ENCODE data around the gene IL6. TPM values are rescaled to one million over a fixed set of nuclear protein-coding genes. Genes with fewer than 3 reads are reported as not detected.

The IL6 gene
- total and polyA plus RNA-seq, 2 of the 8 experiments (the other 6 are each of a cell fraction or from before 2014, with no cell fraction given): 0.12 to 0.41 TPM

- Histone ChIP-seq H3K4ac (replicated peaks; ENCODE audit: insufficient read length, low read depth, low read length) (no peak overlapping the region), H4K91ac (replicated peaks; ENCODE audit: insufficient read length, low read length) (no peak overlapping the region), H2BK12ac (ENCODE audit: low read depth, low read length) (no peak overlapping the region), H4K5ac (ENCODE audit: insufficient read length, low read depth, low read length) (no peak overlapping the region), H2AFZ (ENCODE audit: low read length) (no peak overlapping the region), H3K18ac (ENCODE audit: extremely low read depth, low read length) (no peak overlapping the region), H3K4me1 (replicated peaks in 1 of 4; ENCODE audit: control insufficient read depth in 3 of 4, insufficient read depth in 4 of 4, low read length in 3 of 4) (no peaks in the 10 kb centered on the region), H3K56ac (replicated peaks; ENCODE audit: insufficient read length, low read depth, low read length) (no peak overlapping the region), H3K79me1 (ENCODE audit: low read depth, low read length) (no peaks in the 10 kb centered on the region), H3K27ac (ENCODE audit: low read depth, low read length) (no peak overlapping the region), H3K79me2 (ENCODE audit: control insufficient read depth in 1 of 2, insufficient read depth in 2 of 2, low read length in 2 of 2) (no peaks in the 10 kb centered on the region), H3K4me2 (ENCODE audit: insufficient read depth in 1 of 2, low read depth in 2 of 2, low read length in 2 of 2) (no peak overlapping the region), H2AK5ac (ENCODE audit: low read depth, low read length) (no peak overlapping the region), H2BK120ac (replicated peaks; ENCODE audit: low read depth, low read length) (no peak overlapping the region), H4K8ac (ENCODE audit: extremely low read depth, insufficient read depth, low read length) (no peak overlapping the region), H3K36me3 (ENCODE audit: control insufficient read depth in 2 of 4, insufficient read depth in 4 of 4, low read length in 3 of 4) (no peaks in the 10 kb centered on the region), H3K14ac (ENCODE audit: insufficient read length) (no peak overlapping the region), H2BK20ac (ENCODE audit: low read length) (no peak overlapping the region), H3K9me3 (ENCODE audit: insufficient read depth in 2 of 2, low read depth in 1 of 2, low read length in 1 of 2) (peaks cover 0 to 4% of the 10 kb centered on the region in 2 experiments; a peak in 1 of 4 replicates), H3K4me3 (ENCODE audit: extremely low read depth in 1 of 4, insufficient read depth in 2 of 4, low read depth in 3 of 4, low read length in 4 of 4) (no peak overlapping the region), H3K23ac (ENCODE audit: insufficient read length) (no peak overlapping the region), H3K27me3 (replicated peaks in 1 of 4; ENCODE audit: control insufficient read depth in 3 of 4, extremely low read depth in 1 of 4, insufficient read depth in 3 of 4, low read length in 3 of 4) (no peaks in the 10 kb centered on the region), H3K9ac (replicated peaks in 1 of 4; ENCODE audit: extremely low read depth in 1 of 4, low read depth in 3 of 4, low read length in 3 of 4) (no peak overlapping the region), H3K23me2 (ENCODE audit: low read depth, low read length) (no peaks in the 10 kb centered on the region), H2BK5ac (ENCODE audit: low read depth, low read length) (no peak overlapping the region), H2BK15ac (ENCODE audit: low read length) (no peak overlapping the region), H4K20me1 (replicated peaks in 1 of 2; ENCODE audit: control insufficient read depth in 1 of 2, insufficient read depth in 2 of 2, low read length in 2 of 2) (no peaks in the 10 kb centered on the region)
- FAIRE-seq (no peak), DNase-seq (ENCODE audit: low read depth in 1 of 2, low spot score in 2 of 2) (no peak)
- WGBS, 2 experiments (ENCODE audit: extremely low coverage in 1 of 2, insufficient coverage in 1 of 2, insufficient read length in 1 of 2, insufficient replicate concordance in 2 of 2, low coverage in 1 of 2, low lambda C conversion rate in 2 of 2, missing lambda C conversion rate in 1 of 2): 86% methylated on average over 1 of the region's 1 CpG; no CpG with 5 or more reads in 1 of the 2 experiments
- ChIA-PET POLR2A (ENCODE audit: partially characterized antibody) (interaction anchor here (1.5 kb wide), 1 partner anchor 195 kb away, joined by 3 read pairs; no protein-coding TSS in a partner anchor), CTCF (ENCODE audit: partially characterized antibody) (interaction anchor here (0.6 to 2.6 kb wide), 7 partner anchors 20 to 197 kb away, joined by 3 to 11 read pairs (median 5); no protein-coding TSS in a partner anchor)
- no peak for TF ChIP-seq HDAC2 (IDR thresholded peaks at IDR 0.05; ENCODE audit: borderline replicate concordance in 1 of 2, low read depth in 2 of 2, low read length in 2 of 2)
- no peak for TF ChIP-seq MAX (IDR thresholded peaks at IDR 0.05)
- TF ChIP-seq KDM4A (IDR thresholded peaks at IDR 0.05; ENCODE audit: low read depth, low read length, severe bottlenecking): no peak
- no peak for TF ChIP-seq CEBPB (IDR thresholded peaks at IDR 0.05; ENCODE audit: low read depth, low read length)
- TF ChIP-seq RBBP5 (IDR thresholded peaks at IDR 0.05; ENCODE audit: borderline replicate concordance, low read depth, low read length): no peak
- TF ChIP-seq TEAD4 (IDR thresholded peaks at IDR 0.05; ENCODE audit: low read depth, low read length): no peak
- TF ChIP-seq EGR1 (IDR thresholded peaks at IDR 0.05; ENCODE audit: borderline replicate concordance, low read depth, low read length): no peak
- no peak for TF ChIP-seq BRCA1 (IDR thresholded peaks at IDR 0.05; ENCODE audit: low read depth, low read length)
These were observed 30.5 kb downstream of the IL6 start for GRCh38 chr7:22757338-22757994.
